ENCODE measurements around the gene FOXJ1.

FOXJ1 gene

GRCh38 chr17:76160896-76161528 is 20.0 kb upstream of the FOXJ1 start:
- DNase-seq, result no peak

GRCh38 chr17:76159157-76159556 is 18.1 kb upstream of the FOXJ1 start:
- DNase-seq, result no peak

- DNase-seq, result no peak
Observed at GRCh38 chr17:76157759-76158158, 16.7 kb upstream of the FOXJ1 start.

- no peak for DNase-seq
Observed at GRCh38 chr17:76156662-76156991, 15.6 kb upstream of the FOXJ1 start.

- no peak for DNase-seq
Observed at GRCh38 chr17:76155988-76156661, 15.1 kb upstream of the FOXJ1 start.

GRCh38 chr17:76154936-76155845 is 14.1 kb upstream of the FOXJ1 start:
- DNase-seq, result no peak

- no peak for DNase-seq
Observed at GRCh38 chr17:76154292-76154691, 13.2 kb upstream of the FOXJ1 start.

- no peak for DNase-seq
Observed at GRCh38 chr17:76153640-76154039, 12.6 kb upstream of the FOXJ1 start.

GRCh38 chr17:76153202-76153601 is 12.2 kb upstream of the FOXJ1 start:
- DNase-seq, result no peak

- DNase-seq, result no peak
Observed at GRCh38 chr17:76152591-76152990, 11.5 kb upstream of the FOXJ1 start.

- DNase-seq, result no peak
Observed at GRCh38 chr17:76151896-76152454, 10.9 kb upstream of the FOXJ1 start.

- no peak for DNase-seq
Observed at GRCh38 chr17:76150712-76151622, 9.9 kb upstream of the FOXJ1 start.

- DNase-seq, result no peak
Observed at GRCh38 chr17:76149214-76149613, 8.2 kb upstream of the FOXJ1 start.

GRCh38 chr17:76148015-76148326 is 6.9 kb upstream of the FOXJ1 start:
- no peak for DNase-seq

- DNase-seq, result no peak
Observed at GRCh38 chr17:76147211-76148014, 6.4 kb upstream of the FOXJ1 start.

- DNase-seq, result peak; percentile 32
Observed at GRCh38 chr17:76146053-76146851, 5.2 kb upstream of the FOXJ1 start.

- peak; percentile 58 for DNase-seq
Observed at GRCh38 chr17:76145231-76146052, 4.4 kb upstream of the FOXJ1 start.

GRCh38 chr17:76142585-76143041 is 1.6 kb upstream of the FOXJ1 start:
- DNase-seq, result no peak

- DNase-seq, result no peak
Observed at GRCh38 chr17:76142039-76142584, 1.1 kb upstream of the FOXJ1 start.

Measured in activated CD4-positive, alpha-beta T cell treated with anti-CD3 and anti-CD28 coated beads for 48 hours (primary cell).